IPS-NIHi7 (cell line): ENCODE measurements around the gene CENPP.

Experiments used
- DNase-seq: peaks from one replicate; pipeline ENCODE4 v3.0.0; 2012; ENCODE audit warnings: mixed read lengths; ENCODE audit errors: extremely low spot score

CENPP gene

GRCh38 chr9:92313624-92314012 is 12.1 kb upstream of the CENPP start:
- DNase-seq, result no peak

GRCh38 chr9:92315456-92315855 is 10.3 kb upstream of the CENPP start:
- no peak for DNase-seq

- no peak for DNase-seq
Observed at GRCh38 chr9:92324431-92324830, 1.3 kb upstream of the CENPP start.

- DNase-seq, result no peak
Observed at GRCh38 chr9:92324889-92325268, 874 bp upstream of the CENPP start.

GRCh38 chr9:92325991-92326500 is 293 bp downstream of the CENPP start:
- peak; percentile 15 for DNase-seq

- no peak for DNase-seq
Observed at GRCh38 chr9:92327283-92327850, 1.6 kb downstream of the CENPP start.

- DNase-seq, result no peak
Observed at GRCh38 chr9:92328225-92328624, 2.5 kb downstream of the CENPP start.

GRCh38 chr9:92332577-92333281 is 7.0 kb downstream of the CENPP start:
- DNase-seq, result no peak

- no peak for DNase-seq
Observed at GRCh38 chr9:92333282-92333634, 7.5 kb downstream of the CENPP start.

- DNase-seq, result no peak
Observed at GRCh38 chr9:92341578-92341977, 15.8 kb downstream of the CENPP start.

GRCh38 chr9:92342825-92343488 is 17.2 kb downstream of the CENPP start:
- DNase-seq, result no peak

- DNase-seq, result no peak
Observed at GRCh38 chr9:92345582-92345981, 19.8 kb downstream of the CENPP start.

GRCh38 chr9:92349771-92350739 is 24.3 kb downstream of the CENPP start:
- DNase-seq, result no peak

- no peak for DNase-seq
Observed at GRCh38 chr9:92350740-92351133, 25.0 kb downstream of the CENPP start.

- DNase-seq, result no peak
Observed at GRCh38 chr9:92353051-92353450, 27.3 kb downstream of the CENPP start.

GRCh38 chr9:92359394-92359995 is 33.7 kb downstream of the CENPP start:
- no peak for DNase-seq

GRCh38 chr9:92360083-92360482 is 34.3 kb downstream of the CENPP start:
- DNase-seq, result no peak

GRCh38 chr9:92369075-92369474 is 43.3 kb downstream of the CENPP start:
- DNase-seq, result no peak

- DNase-seq, result no peak
Observed at GRCh38 chr9:92373167-92373566, 47.4 kb downstream of the CENPP start.

- no peak for DNase-seq
Observed at GRCh38 chr9:92377876-92378275, 52.1 kb downstream of the CENPP start.

- no peak for DNase-seq
Observed at GRCh38 chr9:92378865-92379560, 53.3 kb downstream of the CENPP start.
